Endodermal cell (in vitro differentiated cells): ENCODE data around the gene SYN1. TPM values are rescaled to one million over a fixed set of nuclear protein-coding genes. Genes with fewer than 3 reads are reported as not detected.

ENCODE experiments used
- DNase-seq: peaks from one replicate; pipeline ENCODE4 v3.0.0-alpha.2; 2017
- H3K27ac ChIP-seq: 2 replicates; pipeline ENCODE4 v1.5.1; 2013; ENCODE audit warnings: mild to moderate bottlenecking, low read depth, low read length, moderate library complexity
- H3K27me3 ChIP-seq: 2 replicates; pipeline ENCODE4 v1.6.1; 2013; ENCODE audit warnings: mild to moderate bottlenecking, low read length, moderate library complexity; ENCODE audit not compliant: insufficient read depth, control insufficient read depth, poor library complexity, severe bottlenecking
- H3K36me3 ChIP-seq: 2 replicates; pipeline ENCODE4 v1.7.0; 2013; ENCODE audit warnings: mild to moderate bottlenecking, low read length, moderate library complexity; ENCODE audit not compliant: control insufficient read depth, insufficient read depth
- H3K4me1 ChIP-seq: one replicate; pipeline ENCODE4 v1.7.0; 2013; ENCODE audit warnings: low read length; ENCODE audit not compliant: control insufficient read depth, insufficient read depth
- H3K4me3 ChIP-seq: 2 replicates; pipeline ENCODE4 v1.5.1; 2013; ENCODE audit warnings: mild to moderate bottlenecking, low read length, moderate library complexity
- H3K9ac ChIP-seq: 2 replicates; pipeline ENCODE4 v1.6.1; 2013; ENCODE audit warnings: mild to moderate bottlenecking, low read length, moderate library complexity; ENCODE audit not compliant: poor library complexity, severe bottlenecking; ENCODE audit errors: extremely low read depth
- H3K9me3 ChIP-seq: 2 replicates; pipeline ENCODE4 v1.6.1; 2013; ENCODE audit warnings: mild to moderate bottlenecking, low read length, moderate library complexity; ENCODE audit not compliant: control insufficient read depth
- H3K27ac Mint-ChIP-seq: 2 replicates; pipeline ENCODE4 v1.8.0; 2020; ENCODE audit warnings: mixed read lengths
- H3K27me3 Mint-ChIP-seq: 2 replicates; pipeline ENCODE4 v1.8.0; 2021; ENCODE audit warnings: mild to moderate bottlenecking, mixed read lengths; ENCODE audit not compliant: insufficient read depth
- H3K36me3 Mint-ChIP-seq: 2 replicates; pipeline ENCODE4 v1.8.0; 2020; ENCODE audit warnings: low read depth, mixed read lengths
- H3K4me1 Mint-ChIP-seq: 2 replicates; pipeline ENCODE4 v1.8.0; 2020; ENCODE audit warnings: mixed read lengths
- H3K4me3 Mint-ChIP-seq: 2 replicates; pipeline ENCODE4 v1.8.0; 2020; ENCODE audit warnings: mild to moderate bottlenecking, moderate library complexity, mixed read lengths
- H3K9me3 Mint-ChIP-seq: 2 replicates; pipeline ENCODE4 v1.8.0; 2020; ENCODE audit warnings: mild to moderate bottlenecking, mixed read lengths
- WGBS, 2 experiments: methylation state at CpG; one replicate each; pipeline versions ENCODE4 v1.1.5 to v1.1.7; 2013; ENCODE audit warnings: missing lambda C conversion rate in 2 of 2, mixed read lengths in 1 of 2; ENCODE audit not compliant: insufficient coverage in 1 of 2, insufficient read length in 1 of 2; 5-methylcytosine and 5-hydroxymethylcytosine counted together
- microRNA-seq: library from miRNA; unstranded; fragments of <30 nt; microRNA quantifications from one replicate; pipeline ENCODE4 v1.2.0, GENCODE V29; 2020; ENCODE audit warnings: borderline microRNAs expressed
- total RNA-seq, 2 donors: library from RNA; stranded (reverse); fragmentation: NEBNext Ultra II Directional in 1 of 2; extraction: Animal tissue kit (Norgen Biotek cat#: 25700) in 1 of 2; gene quantifications; 2 replicates in 1 of 2; 3 replicates in 1 of 2; pipeline ENCODE4 v1.2.1, GENCODE V29; 2021
- TF ChIP-seq, protein P1 (sequence below): fragments of 200-600 bp; sonication (generic); conservative IDR thresholded peaks from 2 replicates; pipeline ENCODE4 v1.5.0; 2021; ENCODE audit warnings: antibody characterized with exemption, mild to moderate bottlenecking

SYN1 gene
- total RNA-seq, 2 donors from 2014 or later: 4.9 to 5.3 TPM

DNA sequence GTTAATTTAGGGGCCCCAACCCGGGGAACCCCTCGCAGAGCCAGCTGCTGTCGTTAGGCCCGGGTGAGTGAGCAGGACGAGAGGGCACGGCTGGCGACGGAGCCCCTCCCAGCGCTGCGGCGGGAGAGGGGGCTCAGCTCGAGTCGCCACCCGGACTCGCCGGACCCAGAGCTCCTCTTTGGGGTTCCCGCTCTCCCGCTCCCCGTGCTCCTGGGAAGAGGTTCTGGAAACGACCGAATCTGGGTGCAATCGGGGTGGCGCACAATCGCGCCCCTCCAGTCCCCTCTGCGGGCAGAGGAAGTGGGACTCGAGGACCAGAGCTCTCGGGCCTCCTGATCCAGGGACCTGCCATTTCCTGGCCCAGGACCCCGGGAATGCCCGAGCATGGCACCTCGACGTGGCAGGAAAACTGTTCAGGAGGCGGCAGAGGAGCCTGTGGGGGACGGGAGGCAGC lies 95.9 kb downstream of the SYN1 start:
- Histone ChIP-seq H3K36me3 (no peaks in the 10 kb centered on the region), H3K9ac (no peak overlapping the region), H3K27me3 (no peaks in the 10 kb centered on the region), H3K4me1 (no peaks in the 10 kb centered on the region), H3K4me3 (peak overlapping the region; percentile 66), H3K9me3 (no peaks in the 10 kb centered on the region), H3K27ac (no peak overlapping the region)
- H3K4me3 Mint-ChIP-seq: peak overlapping the region; percentile 58
- TF ChIP-seq, protein P1, sequence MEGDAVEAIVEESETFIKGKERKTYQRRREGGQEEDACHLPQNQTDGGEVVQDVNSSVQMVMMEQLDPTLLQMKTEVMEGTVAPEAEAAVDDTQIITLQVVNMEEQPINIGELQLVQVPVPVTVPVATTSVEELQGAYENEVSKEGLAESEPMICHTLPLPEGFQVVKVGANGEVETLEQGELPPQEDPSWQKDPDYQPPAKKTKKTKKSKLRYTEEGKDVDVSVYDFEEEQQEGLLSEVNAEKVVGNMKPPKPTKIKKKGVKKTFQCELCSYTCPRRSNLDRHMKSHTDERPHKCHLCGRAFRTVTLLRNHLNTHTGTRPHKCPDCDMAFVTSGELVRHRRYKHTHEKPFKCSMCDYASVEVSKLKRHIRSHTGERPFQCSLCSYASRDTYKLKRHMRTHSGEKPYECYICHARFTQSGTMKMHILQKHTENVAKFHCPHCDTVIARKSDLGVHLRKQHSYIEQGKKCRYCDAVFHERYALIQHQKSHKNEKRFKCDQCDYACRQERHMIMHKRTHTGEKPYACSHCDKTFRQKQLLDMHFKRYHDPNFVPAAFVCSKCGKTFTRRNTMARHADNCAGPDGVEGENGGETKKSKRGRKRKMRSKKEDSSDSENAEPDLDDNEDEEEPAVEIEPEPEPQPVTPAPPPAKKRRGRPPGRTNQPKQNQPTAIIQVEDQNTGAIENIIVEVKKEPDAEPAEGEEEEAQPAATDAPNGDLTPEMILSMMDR: no peak
- H3K4me1 Mint-ChIP-seq: peaks cover 2% of the 10 kb centered on the region
- WGBS, 2 experiments: 15 to 21% methylated on average over 6 to 34 of the region's 34 CpGs
- no peaks in the 10 kb centered on the region for H3K36me3 Mint-ChIP-seq
- DNase-seq: no peak
- H3K27me3 Mint-ChIP-seq: peaks cover 15% of the 10 kb centered on the region
- peaks cover 53% of the 10 kb centered on the region for H3K9me3 Mint-ChIP-seq
- H3K27ac Mint-ChIP-seq: no peak overlapping the region

DNA sequence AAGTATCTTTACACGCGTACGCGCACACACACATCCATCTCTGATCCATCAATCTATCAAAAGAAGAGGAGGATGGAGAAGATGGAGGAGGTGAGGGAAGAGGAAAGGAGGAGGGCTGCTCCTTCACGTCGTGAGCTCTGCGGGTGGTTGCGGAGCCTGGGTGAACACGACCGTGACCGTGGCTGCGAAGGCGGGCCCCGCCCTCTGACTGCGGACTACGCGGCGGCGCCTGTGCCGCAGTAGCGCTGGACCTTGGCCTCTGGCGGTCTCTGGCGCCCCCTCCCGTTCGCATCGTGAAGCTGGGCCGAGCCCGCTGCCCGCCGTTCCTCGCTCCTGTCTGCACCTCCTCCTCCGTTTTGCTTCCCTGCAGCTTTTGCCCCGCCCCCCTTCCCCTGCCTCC lies 96.4 kb downstream of the SYN1 start:
- peak; percentile 92 for DNase-seq
- Mint-ChIP-seq H3K27me3 (peaks cover 14% of the 10 kb centered on the region), H3K36me3 (no peaks in the 10 kb centered on the region), H3K27ac (no peak overlapping the region), H3K4me1 (peaks cover 2% of the 10 kb centered on the region), H3K9me3 (peaks cover 54% of the 10 kb centered on the region), H3K4me3 (peak overlapping the region; percentile 58)
- Histone ChIP-seq H3K9ac (no peak overlapping the region), H3K4me1 (no peaks in the 10 kb centered on the region), H3K27ac (no peak overlapping the region), H3K9me3 (no peaks in the 10 kb centered on the region), H3K27me3 (no peaks in the 10 kb centered on the region), H3K4me3 (peak overlapping the region; percentile 67), H3K36me3 (no peaks in the 10 kb centered on the region)
- 0% methylated on average over 3 to 29 of the region's 33 CpGs for WGBS, 2 experiments
- TF ChIP-seq, protein P1: peak; percentile 85

Small RNA genes within 50 kb of the gene (microRNA-seq; reads per million reads assigned to microRNA genes)
- gene MIR4769: not detected

Other genes with a start within 250 kb of the SYN1 start
- 1 to 10 TPM in 1 of 2 donors, under 1 TPM in 1; 0.97 to 1.3 TPM for gene ZNF157, start 249.3 kb downstream of the SYN1 start, total RNA-seq
- gene ZNF41, start 136.6 kb downstream of the SYN1 start, total RNA-seq: 1 to 10 TPM; 2.9 to 5.6 TPM
- gene ARAF, start 58.7 kb downstream of the SYN1 start, total RNA-seq: 10 to 100 TPM; 47.7 to 48.7 TPM
- 10 to 100 TPM; 63.5 to 74.8 TPM for gene TIMP1, start 37.4 kb downstream of the SYN1 start, total RNA-seq
- 1 to 10 TPM; 3.2 to 4.6 TPM for gene CFP, start 10.1 kb upstream of the SYN1 start, total RNA-seq
- gene ELK1, start 30.7 kb upstream of the SYN1 start, total RNA-seq: 10 to 100 TPM; 30.8 to 37.0 TPM
- gene UXT, start 39.3 kb upstream of the SYN1 start, total RNA-seq: 10 to 100 TPM; 83.7 to 99.9 TPM
- gene ZNF81, start 217.0 kb upstream of the SYN1 start, total RNA-seq: 10 to 100 TPM in 1 of 2 donors, 1 to 10 TPM in 1; 9.8 to 12.6 TPM